Muscle of arm (tissue), 12 donors: ENCODE results near the gene INHA. TPM values are rescaled to one million over a fixed set of nuclear protein-coding genes. Genes with fewer than 3 reads are reported as not detected.
A peak's percentile ranks its signal among the peaks of the same experiment; 100 is the strongest.

Source experiments
- DNase-seq: peaks from one replicate; pipeline ENCODE4 v3.0.0-alpha.2; 2013
- polyA plus RNA-seq, 12 donors: library from polyadenylated mRNA; unstranded; fragments of 120-200 nt; gene quantifications; one replicate each; pipeline ENCODE4 v1.2.1, GENCODE V29; 2013; ENCODE audit not compliant: insufficient read length in 12 of 12

The INHA gene
- polyA plus RNA-seq, 12 donors, result 0.28 to 1.5 (median 0.97) TPM; not detected in 2

DNA sequence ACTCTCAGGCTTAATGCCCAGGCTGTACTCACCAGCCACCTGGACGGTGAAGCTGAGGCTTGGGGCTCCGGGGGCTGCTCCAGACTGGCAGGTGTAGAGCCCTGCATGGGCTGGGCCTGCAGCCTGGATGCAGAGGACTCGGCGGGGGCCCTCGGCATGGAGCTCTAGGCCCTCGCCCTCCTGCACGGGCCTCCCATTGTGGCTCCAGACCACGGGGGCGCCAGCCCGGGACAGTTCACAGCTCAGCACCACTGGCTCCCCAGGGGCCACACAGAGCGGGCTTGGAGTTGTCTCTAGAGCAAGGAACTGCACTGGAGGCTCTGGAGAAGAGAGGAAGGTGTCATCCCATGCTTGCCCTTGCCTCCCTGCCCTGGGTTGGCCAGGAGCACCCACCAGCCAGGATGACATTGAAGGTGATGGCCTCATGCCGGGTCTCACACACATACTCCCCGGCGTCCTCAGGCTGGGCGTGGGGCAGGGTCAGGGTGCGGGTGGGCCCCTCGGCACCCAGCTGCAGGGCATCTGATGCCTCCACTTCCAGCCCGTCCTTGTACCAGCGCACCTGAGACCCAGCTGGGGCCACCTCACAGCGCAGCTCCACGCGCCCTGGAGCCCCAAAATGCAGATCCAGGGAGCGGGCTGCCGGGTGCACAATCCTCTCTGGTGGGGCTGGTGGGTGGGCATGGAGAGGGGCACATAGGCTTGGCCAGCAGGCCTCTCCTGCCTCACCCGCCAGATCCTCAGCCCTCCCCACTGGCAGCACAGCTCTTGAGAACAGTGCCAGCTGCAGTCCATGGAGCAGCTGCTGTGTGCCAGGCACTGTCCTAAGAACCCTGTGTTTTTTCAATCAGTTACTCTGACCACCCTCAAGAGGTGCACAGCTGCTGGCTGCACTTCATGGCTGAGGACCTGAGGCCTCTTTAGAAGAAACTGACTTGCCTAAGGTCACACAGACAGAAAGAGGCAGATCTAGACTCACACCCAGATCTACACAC is 14.0 kb upstream of the INHA start:
- DNase-seq, result no peak

DNA sequence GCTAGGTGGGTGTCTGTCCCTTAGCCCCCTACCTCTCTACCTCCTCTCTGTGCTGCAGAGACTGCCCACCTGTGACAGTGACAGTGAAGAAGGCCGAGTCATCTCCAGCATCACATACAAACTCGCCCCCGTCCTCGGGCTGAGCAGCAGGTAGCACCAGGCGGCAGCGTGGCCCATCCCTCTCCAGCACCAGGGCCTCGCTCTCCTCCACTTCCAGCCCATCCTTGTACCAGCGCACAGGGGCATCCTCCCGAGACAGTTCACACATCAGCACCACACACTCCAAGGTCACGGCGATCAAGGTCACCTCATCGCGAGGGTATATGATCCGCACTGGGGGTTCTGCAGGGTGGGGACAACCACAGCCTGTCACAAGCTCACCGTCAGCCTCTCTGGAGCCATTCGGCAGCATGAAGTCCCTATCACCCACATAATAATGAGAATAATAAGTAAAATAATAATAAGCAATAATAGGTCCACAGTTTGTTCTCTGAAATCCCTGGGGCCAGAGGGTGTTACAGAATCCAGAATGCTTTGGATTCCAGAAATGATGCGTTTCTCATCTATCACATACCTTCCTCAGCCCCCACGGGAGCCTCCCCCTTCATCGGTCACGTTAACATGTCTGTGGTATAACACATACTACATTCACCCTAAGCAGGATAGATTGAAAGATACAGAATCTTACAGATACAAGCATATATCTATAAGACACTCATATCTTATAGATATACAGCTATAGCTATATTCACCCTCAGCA is 12.8 kb upstream of the INHA start:
- no peak for DNase-seq

DNA sequence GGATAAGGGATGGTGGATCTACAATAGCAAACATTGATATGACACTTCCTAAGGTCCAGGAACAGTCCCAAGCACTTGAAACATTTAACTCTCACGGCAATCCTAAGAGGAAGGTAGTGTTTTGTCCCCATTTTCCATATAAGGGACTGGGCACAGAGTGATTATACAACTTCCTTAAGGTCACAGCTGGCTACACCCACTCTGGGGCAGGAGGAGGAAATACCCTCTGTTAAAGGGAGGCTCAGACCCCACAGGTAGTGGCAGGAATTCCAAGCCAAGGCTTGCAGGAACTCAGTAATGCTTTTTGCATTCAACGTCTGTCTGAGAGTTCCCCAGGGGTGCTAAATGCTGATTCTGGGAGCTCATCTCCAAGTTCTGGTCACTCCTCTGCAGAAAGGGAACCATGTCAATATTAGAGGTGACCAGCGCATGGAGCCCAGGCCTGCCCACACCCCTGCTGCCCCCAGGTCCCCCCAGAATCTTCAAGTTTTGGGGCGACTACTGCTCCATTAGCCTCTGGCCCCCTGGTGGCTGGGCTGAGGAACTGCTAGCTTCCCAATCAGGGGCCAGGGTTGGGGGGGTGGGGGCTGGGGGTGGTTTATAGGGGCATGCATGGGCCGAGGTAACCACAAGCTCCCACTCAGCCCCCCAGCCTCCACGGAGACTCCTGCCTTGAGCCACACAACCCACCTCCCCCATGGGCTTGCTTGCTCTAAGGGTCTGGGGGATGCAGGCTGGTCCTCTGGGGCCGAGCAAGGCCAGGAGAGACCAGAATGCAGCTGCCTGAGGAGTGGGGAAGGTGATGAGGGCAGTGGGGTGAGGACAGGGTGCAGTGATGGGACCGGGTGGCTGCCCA is 11.8 kb upstream of the INHA start:
- no peak for DNase-seq

DNA sequence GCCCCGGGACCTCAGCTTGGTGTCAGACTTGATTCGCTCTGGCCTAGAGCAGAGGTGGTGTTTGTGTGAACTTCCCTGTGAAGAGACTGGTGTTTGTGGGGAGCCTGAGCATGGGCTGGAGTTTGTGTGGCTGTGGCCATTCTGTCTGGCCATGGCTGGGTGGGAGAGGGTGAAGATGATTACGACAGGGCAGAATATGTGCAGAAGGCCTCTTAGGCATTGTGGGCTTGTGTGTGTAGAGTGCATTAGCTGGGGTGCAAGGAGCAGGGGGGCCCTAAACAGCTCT is 11.3 kb upstream of the INHA start:
- no peak for DNase-seq

DNA sequence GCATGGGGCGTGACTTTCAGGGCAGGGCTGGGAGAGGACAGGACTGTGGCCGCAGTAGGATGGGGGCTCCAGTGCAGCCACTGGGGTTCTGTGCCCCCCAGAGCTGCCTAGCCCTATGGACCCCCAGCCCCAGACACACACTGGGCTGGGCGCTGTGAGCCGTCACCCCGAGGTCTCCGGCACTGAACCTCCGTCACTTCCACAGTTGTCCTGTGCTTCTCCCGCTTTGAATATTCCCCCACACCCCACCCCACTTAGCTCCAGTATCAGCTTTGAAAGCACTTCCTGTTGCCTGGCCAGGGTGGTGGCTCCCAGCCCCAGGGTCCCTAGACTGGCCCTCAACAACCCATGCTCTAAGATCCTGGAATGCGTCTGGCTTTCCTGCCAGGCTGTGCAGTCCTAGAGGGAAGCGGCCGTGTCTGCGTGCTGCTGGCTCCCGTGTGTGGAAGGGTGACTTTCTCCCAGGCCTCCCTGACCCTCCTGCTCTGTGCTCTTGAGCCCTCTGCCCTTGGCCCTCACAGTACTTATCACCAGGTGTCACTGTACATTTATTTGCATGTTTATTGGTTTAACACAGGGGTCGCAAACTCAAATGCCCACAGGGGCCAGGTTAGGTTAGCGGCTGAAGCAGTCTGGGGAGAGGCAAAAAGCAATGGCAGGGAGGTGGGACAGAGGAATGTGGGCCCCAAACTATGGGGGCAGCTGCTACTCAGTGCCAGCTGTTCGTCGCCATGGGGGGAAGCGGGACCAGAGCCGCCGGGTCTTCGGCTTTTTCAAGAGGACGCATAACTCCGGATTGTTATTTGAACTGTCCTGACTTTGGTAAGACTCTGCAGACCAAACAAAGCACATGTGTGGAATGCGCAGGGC is 10.7 kb upstream of the INHA start:
- no peak for DNase-seq

DNA sequence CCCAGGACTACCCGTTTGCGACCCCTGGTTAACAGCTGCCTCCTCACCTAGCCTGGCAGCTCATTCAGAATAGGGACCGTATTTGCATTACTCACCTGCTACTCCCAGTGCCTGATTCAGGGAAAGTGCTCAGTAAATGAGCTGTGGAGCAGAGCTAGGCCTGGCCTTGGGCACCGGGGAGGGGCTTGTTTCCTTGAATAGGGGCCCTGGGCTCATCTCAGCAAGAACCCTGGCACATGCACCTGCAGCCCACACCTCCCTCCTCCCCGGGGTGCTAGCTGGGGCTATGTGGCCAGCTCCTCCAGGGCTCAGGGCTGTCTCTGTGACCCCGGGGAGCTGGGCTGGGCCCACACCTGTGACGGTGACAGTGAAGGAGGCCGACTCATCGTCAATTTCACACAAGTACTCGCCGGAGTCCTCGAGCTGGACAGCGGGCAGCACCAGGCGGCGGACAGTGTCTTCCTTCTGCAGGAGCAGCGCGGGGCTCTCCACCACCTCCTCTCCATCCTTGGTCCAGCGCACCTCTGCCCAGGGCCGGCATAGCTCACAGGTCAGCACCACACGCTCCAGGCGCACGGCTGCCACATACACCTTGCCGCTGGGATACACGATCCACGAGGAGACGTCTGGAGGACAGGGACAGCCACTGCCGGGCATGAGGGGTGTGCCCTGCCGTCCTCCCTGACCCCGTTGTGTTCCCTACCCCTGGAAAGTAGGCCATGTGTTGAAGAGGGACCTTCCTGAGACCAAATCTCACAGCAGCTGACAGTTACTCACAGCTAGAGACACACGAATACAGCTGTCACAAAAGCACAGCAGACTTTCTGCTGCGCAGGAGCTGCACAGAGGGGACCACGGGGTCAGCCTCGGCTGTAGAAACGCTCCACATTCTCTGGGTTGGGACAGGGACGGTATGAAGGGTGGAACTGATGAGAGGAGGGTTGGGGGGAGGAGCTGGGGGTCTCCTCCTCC is 9.8 kb upstream of the INHA start:
- no peak for DNase-seq

DNA sequence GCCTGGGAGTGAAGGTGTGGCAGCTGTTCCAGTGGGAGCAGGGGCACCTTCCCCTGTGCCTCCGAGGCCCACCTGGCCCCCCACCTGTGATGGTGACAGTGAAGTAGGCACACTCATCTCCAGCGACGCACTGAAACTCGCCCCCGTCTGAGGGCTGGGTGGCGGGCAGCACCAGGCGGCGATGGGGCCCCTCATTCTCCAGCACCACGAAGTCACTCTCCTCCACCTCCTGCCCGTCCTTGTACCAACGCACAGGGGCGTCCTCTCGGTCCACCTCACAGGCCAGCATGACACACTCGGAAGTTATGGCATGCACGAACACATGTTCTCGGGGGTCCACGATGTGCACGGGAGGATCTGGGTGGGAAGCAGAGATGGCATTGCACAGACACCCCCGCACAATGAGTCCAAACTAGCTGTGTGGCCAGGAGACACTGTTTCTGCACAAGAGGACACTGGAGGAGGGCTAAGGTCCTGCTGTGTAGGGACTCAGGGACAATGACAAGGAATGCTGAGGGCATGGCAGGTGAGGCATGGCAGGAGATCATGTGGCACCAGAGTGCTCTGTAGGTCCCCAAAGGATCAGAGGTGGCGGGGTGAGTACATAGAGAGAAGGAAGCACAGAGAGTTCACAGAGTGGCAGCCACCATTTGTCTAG is 8.7 kb upstream of the INHA start:
- no peak for DNase-seq

DNA sequence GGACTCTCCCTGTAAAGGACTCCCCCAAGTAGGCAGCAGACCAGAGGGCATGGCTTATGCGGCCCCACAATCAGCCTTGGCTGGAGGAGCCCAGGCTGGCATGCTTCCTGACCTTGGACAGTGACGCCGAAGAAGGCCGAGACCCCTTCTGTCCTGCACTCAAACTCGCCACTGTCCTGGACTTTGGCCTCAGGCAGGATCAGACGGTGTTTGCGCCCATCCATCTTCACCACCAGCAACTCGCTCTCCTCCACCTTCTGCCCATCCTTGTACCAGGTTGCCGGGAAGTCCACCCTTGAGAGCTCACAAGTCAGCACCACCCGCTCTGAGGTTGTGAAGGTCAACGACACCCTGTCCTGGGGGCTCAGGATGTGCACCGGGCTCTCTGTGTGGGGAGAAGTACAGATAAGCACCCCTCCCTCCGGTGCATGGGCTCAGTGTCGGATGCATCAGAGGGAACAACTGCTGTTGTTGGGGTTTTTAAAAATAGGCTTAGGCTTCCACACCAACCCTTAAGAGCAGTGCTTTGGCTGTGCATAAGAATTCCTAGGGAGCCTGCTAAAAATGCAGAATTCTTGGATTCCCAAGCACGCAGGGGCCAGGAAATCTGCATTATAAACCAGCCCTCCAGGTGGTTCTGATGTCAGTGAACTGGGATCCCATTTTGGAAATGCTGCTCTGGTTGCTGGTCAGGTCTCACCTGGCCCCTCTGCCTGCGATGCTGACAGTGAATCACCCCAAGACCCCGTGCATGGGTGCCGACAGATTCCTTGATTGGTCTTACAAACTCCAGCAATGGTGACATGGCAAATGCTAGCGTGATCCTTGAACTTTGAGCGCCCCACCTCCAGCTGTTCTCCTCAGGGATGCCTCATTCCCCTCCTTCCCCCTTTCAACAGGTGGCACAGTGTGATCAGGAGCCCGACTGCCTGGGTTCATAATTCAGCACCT is 6.7 kb upstream of the INHA start:
- DNase-seq, result no peak

DNA sequence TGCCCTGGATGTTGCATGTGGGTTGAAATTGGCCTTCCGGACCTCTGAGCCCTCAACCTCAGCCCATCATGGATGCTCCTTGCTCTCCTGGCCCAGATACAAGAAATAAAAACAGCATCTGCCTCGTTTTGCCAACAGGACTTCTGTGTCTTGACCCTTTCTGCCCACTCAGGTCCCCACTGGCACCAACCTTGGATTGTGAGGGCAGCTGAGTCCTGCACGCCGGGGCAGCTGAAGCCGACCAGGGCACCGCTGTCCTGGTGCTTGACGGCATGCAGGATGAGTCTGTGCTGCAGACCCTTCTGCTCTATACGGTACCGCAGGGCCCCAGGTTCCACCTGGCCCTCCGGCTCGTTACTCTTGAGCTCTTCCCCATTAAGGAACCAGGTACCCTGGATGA is 5.5 kb upstream of the INHA start:
- DNase-seq, result no peak

DNA sequence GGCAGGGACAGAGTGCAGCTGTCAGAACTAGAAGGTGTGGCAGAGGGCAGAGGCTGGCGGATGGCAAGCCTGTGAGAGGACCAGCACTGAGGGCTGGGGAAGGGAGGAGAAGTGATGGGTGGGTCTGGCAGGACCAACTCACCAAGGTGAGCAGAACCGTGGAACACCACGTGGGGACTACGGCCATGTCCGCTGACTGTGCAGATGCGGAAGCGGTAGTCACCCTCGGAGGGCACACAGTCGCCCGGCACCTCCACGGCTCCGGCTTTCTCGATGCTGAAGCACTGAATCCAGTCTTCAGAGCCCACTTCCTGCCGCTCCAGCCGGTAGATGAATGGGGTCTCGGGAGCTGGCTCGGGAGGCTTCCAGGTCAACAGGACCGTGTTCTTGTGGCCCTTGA is 5.0 kb upstream of the INHA start:
- DNase-seq, result no peak

DNA sequence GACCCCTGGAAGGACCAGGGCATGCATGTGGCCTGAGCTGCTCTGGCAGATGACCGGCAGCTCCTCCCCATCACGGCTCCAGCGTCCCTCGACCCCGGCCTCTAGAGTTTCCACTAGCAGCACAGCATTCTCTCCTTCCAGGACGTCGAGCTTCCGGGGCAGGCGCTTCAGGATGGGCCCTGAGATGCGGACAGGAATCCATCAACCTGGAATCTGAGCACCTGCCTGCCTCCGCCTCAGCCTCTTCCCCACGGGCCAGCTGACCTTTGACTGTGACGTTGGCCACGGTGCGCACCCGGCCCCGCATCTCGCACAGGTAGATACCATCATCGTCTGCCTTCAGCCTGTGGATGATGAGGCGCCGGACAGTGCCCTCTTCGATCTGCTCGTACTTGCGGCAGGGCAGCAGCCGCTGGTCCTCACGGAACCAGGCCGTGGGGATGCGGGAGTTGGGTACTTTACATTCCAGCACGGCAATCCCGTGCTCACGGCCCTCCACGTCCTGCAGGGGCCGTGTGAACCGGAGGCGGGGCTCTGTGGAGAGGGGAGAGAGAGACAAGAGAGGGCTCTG is 4.2 kb upstream of the INHA start:
- no peak for DNase-seq

DNA sequence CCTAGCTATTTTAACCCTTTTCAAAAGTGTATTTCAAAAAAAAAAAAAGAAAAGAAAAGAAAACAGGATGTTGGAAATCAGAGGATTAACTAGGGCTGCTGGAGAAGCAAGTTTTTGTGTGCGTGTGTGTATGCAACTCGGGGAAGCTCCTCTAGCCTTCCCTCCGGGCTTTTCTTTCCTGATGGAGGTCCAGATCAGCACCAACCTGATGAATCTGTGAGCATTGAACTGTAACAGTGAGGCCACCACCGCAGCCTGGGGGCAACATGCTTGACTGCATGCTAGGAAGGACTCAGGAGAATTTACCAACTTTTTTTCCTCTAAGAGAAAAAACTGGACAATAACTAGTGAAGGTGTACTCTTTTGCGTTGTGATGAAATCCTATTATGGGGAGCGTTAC is 3.1 kb upstream of the INHA start:
- DNase-seq, result no peak

DNA sequence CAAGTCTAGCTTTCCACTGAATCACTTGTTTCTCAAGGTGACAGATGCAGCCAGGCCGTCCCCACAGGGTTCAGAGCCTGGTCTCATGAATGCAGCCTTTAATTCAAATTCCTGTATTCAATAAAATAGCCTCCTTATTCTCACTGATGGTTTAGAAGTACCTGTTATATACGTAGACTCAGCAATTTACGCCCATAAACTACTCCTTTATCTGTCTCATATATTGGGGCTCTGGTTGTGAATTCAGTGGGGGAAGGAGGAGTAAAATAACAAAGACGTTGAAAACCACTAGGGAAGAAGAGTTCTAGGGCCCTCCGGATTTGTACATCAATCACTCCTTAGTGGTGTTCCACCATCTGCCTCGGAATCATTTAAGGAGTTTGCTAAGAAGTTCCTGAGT is 2.5 kb upstream of the INHA start:
- DNase-seq, result no peak

DNA sequence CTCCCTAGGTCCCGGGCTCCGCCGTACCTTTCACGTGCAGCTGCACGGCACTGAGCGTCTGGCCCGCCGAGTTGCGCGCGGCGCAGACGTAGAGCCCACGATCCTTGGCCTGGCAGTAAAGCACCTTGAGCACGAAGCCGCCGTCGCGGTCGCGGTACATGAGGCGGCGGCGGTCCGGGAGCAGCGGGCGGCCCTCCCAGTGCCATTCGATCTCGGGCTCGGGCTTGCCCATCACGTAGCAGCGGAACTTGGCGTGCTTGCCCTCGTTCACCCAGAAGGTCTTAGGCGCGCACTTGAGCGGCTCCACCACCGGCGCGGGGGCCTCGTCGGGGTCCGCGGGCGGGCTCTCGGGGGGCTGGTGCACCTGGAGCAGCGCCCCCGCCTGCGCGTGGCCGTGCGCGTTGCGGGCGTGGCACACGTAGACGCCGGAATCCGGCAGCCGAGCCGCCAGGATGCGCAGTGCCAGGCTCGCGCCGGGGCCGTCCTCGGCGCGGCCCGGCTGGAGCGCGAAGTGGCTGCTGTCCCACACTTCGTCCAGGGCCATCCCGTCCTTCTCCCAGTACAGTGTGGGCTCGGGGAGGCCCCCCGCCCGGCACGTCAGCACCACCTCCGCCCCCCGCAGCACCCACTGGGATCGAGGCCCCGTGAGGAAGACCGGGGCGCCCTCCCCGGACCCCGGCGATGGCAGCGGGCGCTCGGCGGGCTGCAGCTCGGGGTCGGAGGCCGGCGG is 1.8 kb upstream of the INHA start:
- no peak for DNase-seq

DNA sequence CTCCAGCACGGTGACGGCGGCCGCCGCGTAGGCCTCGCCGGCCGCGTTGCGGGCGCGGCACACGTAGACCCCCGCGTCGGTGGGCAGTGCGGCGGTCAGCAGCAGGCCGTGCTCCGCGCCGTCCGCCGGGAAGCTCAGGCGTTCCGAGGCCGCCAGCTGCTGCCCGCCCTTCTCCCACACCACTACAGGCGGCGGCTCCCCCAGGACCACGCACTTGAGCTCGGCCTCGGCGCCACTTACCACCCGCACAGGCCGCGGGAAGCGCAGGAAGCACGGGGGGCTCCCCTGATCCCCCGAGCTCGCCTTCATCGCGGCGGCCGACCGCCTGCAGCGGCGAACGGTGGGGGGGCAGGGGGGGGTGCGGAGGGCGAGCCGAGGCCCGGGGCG is 1.2 kb upstream of the INHA start:
- DNase-seq, result no peak

DNA sequence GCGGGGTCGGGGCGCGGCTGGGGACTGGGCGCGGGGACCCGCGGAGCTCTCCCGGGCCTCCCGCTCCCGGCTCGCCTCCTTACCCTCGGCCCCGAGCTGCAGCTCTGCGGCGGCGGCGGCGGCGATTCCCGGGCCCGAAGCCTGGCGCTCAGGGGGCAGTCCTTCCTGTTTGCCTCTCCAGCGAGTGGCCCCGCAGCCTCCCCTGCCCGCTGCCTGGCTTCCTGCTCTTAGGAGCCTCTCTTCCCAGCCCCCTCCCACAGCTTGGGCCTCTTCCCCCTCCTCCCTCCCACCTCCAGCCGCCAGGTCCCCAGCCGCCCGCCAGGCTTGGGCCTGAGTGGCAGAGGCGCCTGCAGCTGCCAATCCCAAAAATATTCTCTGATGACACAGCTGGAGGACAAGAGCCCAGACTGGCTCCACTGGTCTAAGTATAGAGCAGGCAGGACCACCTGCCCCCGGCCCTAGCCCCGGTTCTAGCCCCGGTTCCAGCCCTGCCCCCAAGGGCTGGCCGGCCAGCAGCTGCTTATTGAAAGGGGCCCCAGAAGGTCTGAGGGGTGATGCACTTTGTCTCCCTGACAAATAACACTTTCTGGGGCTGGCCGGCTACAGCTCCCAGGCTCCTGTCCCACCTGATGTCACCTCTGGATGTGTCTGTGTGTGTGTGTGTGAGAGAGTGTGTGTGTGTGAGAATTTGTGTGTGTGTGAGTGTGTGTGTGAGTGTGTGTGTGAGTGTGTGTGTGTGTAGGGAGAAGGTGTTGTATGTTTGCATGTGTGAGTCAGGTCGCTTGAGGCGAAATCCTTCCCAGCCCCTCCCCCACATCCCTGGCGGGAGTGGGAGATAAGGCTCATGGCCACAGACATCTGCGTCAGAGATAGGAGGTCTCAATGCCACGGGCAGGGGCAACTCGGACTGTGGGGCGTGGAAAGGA is 536 bp upstream of the INHA start, which contains the start of gene OBSL1:
TSS of gene OBSL1 (minus strand) at position 229 of the 926 bp plus-strand sequence. CDS start 307 bp downstream, outside the sequence.
- DNase-seq, result peak; percentile 71
